Body of pancreas (tissue), 4 donors: ENCODE data around the gene ARL13B. TPM values are rescaled to one million over a fixed set of nuclear protein-coding genes. Genes with fewer than 3 reads are reported as not detected.
"Not testable (repeated sequence)": the region's sequence is repeated elsewhere in the genome, so short reads cannot be mapped to it uniquely, and the experiment has no call there.

Experiments
- ATAC-seq: fragments of 150-250 bp; one replicate; pipeline ENCODE4 v1.9.1; 2016
- DNase-seq, 4 donors: peaks; one replicate each; pipeline ENCODE4 v3.0.0-alpha.2; 2019
- H3K27ac ChIP-seq, 4 donors: fragments of 200-600 bp; sonication (generic); 1 replicate in 3 of 4; 2 replicates in 1 of 4; pipeline versions ENCODE4 v1.5.1 to v1.6.1; 2016 to 2019; ENCODE audit warnings: mild to moderate bottlenecking in 1 of 4, mixed read lengths in 1 of 4, moderate library complexity in 1 of 4
- H3K27me3 ChIP-seq, 2 donors: fragments of 200-600 bp; sonication (generic); one replicate each; pipeline ENCODE4 v1.6.0; 2016; ENCODE audit warnings: mild to moderate bottlenecking in 1 of 2
- H3K36me3 ChIP-seq, 2 donors: fragments of 200-600 bp; sonication (generic); replicated peaks in 1 of 2; 2 replicates each; pipeline ENCODE4 v1.5.1; 2016; ENCODE audit warnings: low read depth in 2 of 2; ENCODE audit not compliant: insufficient read depth in 1 of 2
- H3K4me1 ChIP-seq: fragments of 200-600 bp; sonication (generic); one replicate; pipeline ENCODE4 v1.6.0; 2016
- H3K4me3 ChIP-seq, 2 donors: fragments of 200-600 bp; sonication (generic); 1 replicate in 1 of 2; 2 replicates in 1 of 2; pipeline ENCODE4 v1.5.1; 2016 to 2019
- H3K9me3 ChIP-seq, 3 donors: fragments of 200-600 bp; sonication (generic); 1 replicate in 2 of 3; 2 replicates in 1 of 3; pipeline ENCODE4 v1.5.1; 2016
- POLR2A ChIP-seq, 3 donors: fragments of 450-650 bp; IDR thresholded peaks; one replicate each; pipeline ENCODE4 v1.6.1; 2016; ENCODE audit warnings: antibody characterized with exemption in 3 of 3, mild to moderate bottlenecking in 2 of 3
- WGBS, 2 donors: methylation state at CpG; one replicate each; pipeline ENCODE4 v1.1.5; 2017; 5-methylcytosine and 5-hydroxymethylcytosine counted together
- intact Hi-C: fragments of 100-400 bp; cut with DNase I; formaldehyde crosslinking; loops from one replicate; pipeline ENCODE4 v1.15.1; 2023
- total RNA-seq, 2 donors: library from RNA; depleted of rRNA; stranded (reverse); fragments of >200 nt; gene quantifications; one replicate each; pipeline ENCODE4 v1.1.0, GENCODE V29; 2016
- TF ChIP-seq, protein P1 (sequence below), 7 experiments: fragments of 450-650 bp in 4 of 7; fragments of 200-600 bp in 3 of 7; sonication (generic) in 3 of 7; IDR thresholded peaks; one replicate each; pipeline ENCODE4 v1.5.1; 2016 to 2019; ENCODE audit warnings: antibody characterized with exemption in 7 of 7

Gene ARL13B
- total RNA-seq, 2 donors from 2014 or later: 6.7 to 10.5 TPM

GRCh38 chr3:93961026-93961425 is 18.9 kb upstream of the ARL13B start:
- no peak for DNase-seq
- H3K36me3 ChIP-seq: no peaks in the 10 kb centered on the region
- no peaks in the 10 kb centered on the region for H3K4me1 ChIP-seq
- H3K27me3 ChIP-seq: no peaks in the 10 kb centered on the region
- no peak overlapping the region for H3K4me3 ChIP-seq
- H3K9me3 ChIP-seq: no peaks in the 10 kb centered on the region
- whole genome bisulfite sequencing, 2 donors: 87 to 92% methylated on average over 1 of the region's 1 CpG
- H3K27ac ChIP-seq: no peak overlapping the region
- ATAC-seq: no peak
- TF ChIP-seq, protein P1, sequence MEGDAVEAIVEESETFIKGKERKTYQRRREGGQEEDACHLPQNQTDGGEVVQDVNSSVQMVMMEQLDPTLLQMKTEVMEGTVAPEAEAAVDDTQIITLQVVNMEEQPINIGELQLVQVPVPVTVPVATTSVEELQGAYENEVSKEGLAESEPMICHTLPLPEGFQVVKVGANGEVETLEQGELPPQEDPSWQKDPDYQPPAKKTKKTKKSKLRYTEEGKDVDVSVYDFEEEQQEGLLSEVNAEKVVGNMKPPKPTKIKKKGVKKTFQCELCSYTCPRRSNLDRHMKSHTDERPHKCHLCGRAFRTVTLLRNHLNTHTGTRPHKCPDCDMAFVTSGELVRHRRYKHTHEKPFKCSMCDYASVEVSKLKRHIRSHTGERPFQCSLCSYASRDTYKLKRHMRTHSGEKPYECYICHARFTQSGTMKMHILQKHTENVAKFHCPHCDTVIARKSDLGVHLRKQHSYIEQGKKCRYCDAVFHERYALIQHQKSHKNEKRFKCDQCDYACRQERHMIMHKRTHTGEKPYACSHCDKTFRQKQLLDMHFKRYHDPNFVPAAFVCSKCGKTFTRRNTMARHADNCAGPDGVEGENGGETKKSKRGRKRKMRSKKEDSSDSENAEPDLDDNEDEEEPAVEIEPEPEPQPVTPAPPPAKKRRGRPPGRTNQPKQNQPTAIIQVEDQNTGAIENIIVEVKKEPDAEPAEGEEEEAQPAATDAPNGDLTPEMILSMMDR (IDR thresholded peaks at IDR 0.05): no peak
- no peak for TF ChIP-seq POLR2A (IDR thresholded peaks at IDR 0.05)
- intact Hi-C loops: no loop called here

GRCh38 chr3:93961489-93961888 is 18.5 kb upstream of the ARL13B start:
- DNase-seq (no peak), ATAC-seq (no peak)
- no peaks in the 10 kb centered on the region for H3K36me3 ChIP-seq
- H3K4me1 ChIP-seq: no peaks in the 10 kb centered on the region
- H3K9me3 ChIP-seq: no peaks in the 10 kb centered on the region
- H3K27ac ChIP-seq: no peak overlapping the region
- no peaks in the 10 kb centered on the region for H3K27me3 ChIP-seq
- TF ChIP-seq, protein P1 (IDR thresholded peaks at IDR 0.05): no peak
- no peak for TF ChIP-seq POLR2A (IDR thresholded peaks at IDR 0.05)
- no peak overlapping the region for H3K4me3 ChIP-seq
- 21 to 22% methylated on average over 1 of the region's 1 CpG for WGBS, 2 donors
- intact Hi-C loops: no loop called here

DNA sequence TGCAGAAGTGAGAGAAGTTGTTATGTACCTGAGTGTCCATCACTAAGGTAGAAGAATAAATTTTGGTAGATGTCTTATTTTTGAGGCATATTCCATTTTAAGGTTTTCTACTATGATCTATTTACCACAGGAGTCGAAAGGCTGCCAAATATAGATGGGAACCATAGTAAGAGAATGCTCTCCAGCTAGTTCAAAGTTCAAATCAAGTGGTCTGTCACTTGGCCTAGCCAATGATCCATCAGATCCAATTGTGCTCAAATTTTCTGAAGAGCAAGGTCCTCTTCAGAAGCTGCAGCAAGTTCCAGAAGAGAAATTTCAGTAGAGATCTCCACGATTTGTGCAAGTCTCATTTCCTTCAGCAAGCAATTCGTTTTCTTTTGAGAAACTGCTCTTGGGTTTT is 17.2 kb upstream of the ARL13B start:
- no peaks in the 10 kb centered on the region for H3K27me3 ChIP-seq
- H3K4me3 ChIP-seq: no peak overlapping the region
- intact Hi-C loops: no loop called here
- 73 to 74% methylated on average over 3 of the region's 3 CpGs for WGBS, 2 donors
- H3K36me3 ChIP-seq: no peaks in the 10 kb centered on the region
- H3K4me1 ChIP-seq: no peaks in the 10 kb centered on the region
- no peak overlapping the region for H3K27ac ChIP-seq
- TF ChIP-seq POLR2A (IDR thresholded peaks at IDR 0.05): no peak
- TF ChIP-seq, protein P1 (IDR thresholded peaks at IDR 0.05): no peak
- ATAC-seq (no peak), DNase-seq (no peak)
- no peaks in the 10 kb centered on the region for H3K9me3 ChIP-seq

DNA sequence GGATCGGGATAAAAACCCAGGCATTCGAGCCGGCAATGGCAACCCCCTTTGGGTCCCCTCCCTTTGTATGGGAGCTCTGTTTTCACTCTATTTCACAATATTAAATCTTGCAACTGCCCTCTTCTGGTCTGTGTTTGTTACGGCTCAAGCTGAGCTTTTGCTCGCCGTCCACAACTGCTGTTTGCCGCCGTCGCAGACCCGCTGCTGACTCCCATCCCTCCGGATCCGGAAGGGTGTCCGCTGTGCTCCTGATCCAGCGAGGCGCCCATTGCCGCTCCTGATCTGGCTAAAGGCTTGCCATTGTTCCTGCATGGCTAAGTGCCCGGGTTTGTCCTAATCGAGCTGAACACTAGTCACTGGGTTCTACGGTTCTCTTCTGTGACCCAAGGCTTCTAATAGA is 14.8 kb upstream of the ARL13B start:
- ATAC-seq, H3K27ac ChIP-seq, H3K4me1 ChIP-seq, H3K9me3 ChIP-seq, intact Hi-C loops, H3K27me3 ChIP-seq, DNase-seq, H3K4me3 ChIP-seq, H3K36me3 ChIP-seq: not testable (repeated sequence)
- WGBS, 2 donors: 89 to 91% methylated on average over 16 to 19 of the region's 19 CpGs

DNA sequence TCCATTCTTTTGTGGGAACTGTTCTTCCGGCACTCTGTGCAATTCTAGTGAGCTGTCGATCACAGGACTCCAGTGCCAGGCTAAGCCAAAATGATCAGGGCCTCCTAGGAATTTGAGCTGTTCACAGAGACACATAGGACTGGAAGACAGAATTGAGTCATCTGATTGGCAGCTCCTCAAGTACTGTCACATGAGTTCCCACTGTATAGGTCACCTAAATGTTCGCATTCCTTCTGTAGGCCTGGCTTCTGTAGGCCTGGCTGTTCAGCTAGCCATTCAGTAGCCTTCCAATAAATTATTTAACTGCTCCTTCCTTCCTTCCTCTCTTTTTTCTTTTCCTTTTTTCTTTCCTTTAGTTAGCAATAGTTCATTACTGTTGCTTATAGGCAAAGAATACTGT is 10.5 kb upstream of the ARL13B start:
- DNase-seq (no peak), ATAC-seq (no peak)
- Histone ChIP-seq H3K9me3 (no peaks in the 10 kb centered on the region), H3K36me3 (no peaks in the 10 kb centered on the region), H3K27me3 (no peaks in the 10 kb centered on the region), H3K4me3 (no peak overlapping the region), H3K4me1 (peaks cover 11% of the 10 kb centered on the region), H3K27ac (no peak overlapping the region)
- WGBS, 2 donors: 58 to 69% methylated on average over 3 of the region's 3 CpGs
- intact Hi-C loops: no loop called here
- TF ChIP-seq, protein P1 (IDR thresholded peaks at IDR 0.05): no peak
- no peak for TF ChIP-seq POLR2A (IDR thresholded peaks at IDR 0.05)
